Colonic mucosa (tissue), 4 donors: Measurements from ENCODE around the gene ANKRD18B. TPM values are rescaled to one million over a fixed set of nuclear protein-coding genes. Genes with fewer than 3 reads are reported as not detected.

ENCODE experiments used
- DNase-seq: peaks from one replicate; pipeline ENCODE4 v3.0.0-alpha.2; 2020
- H3K27ac ChIP-seq: fragments of 200-600 bp; one replicate; pipeline ENCODE4 v1.8.0; 2021
- H3K27me3 ChIP-seq: fragments of 200-600 bp; one replicate; pipeline ENCODE4 v1.8.0; 2021
- H3K36me3 ChIP-seq: fragments of 200-600 bp; one replicate; pipeline ENCODE4 v1.8.0; 2021
- H3K4me1 ChIP-seq: fragments of 200-600 bp; one replicate; pipeline ENCODE4 v1.8.0; 2021; ENCODE audit warnings: mild to moderate bottlenecking
- H3K4me3 ChIP-seq: fragments of 200-600 bp; one replicate; pipeline ENCODE4 v1.8.0; 2021
- H3K9ac ChIP-seq, 2 donors: one replicate each; pipeline ENCODE4 v1.7.0; 2013; ENCODE audit warnings: control low read depth in 2 of 2, low read depth in 2 of 2, low read length in 2 of 2
- H3K9me3 ChIP-seq: fragments of 200-600 bp; one replicate; pipeline ENCODE4 v1.8.0; 2021
- CTCF ChIP-seq: fragments of 200-600 bp; IDR thresholded peaks from one replicate; pipeline ENCODE4 v1.8.0; 2022; ENCODE audit warnings: antibody characterized with exemption, mild to moderate bottlenecking
- intact Hi-C: fragments of 100-400 bp; cut with DNase I; formaldehyde crosslinking; loops from one replicate; pipeline ENCODE4 v1.14.1; 2022
- total RNA-seq, 2 donors: library from RNA; stranded (reverse); fragmentation: NEBNext Ultra II Directional in 1 of 2; extraction: Animal tissue kit (Norgen Biotek cat#: 25700) in 1 of 2; gene quantifications; one replicate each; pipeline ENCODE4 v1.2.1, GENCODE V29; 2021
- donor health status: healthy.
- donor health status: DM: no; HTN: no; CAD: no.
- donor health status: DM: no; HTN: no; CAD: no.

The ANKRD18B gene
- total RNA-seq, 2 donors from 2014 or later, result 0.57 TPM; not detected in 1

- H3K4me1 ChIP-seq, result no peaks in the 10 kb centered on the region
- no peak overlapping the region for H3K9ac ChIP-seq
- DNase-seq, result no peak
- H3K9me3 ChIP-seq, result no peaks in the 10 kb centered on the region
- TF ChIP-seq CTCF, result no peak
- intact Hi-C loops, result no loop called here
- H3K36me3 ChIP-seq, result no peaks in the 10 kb centered on the region
- H3K27me3 ChIP-seq, result no peaks in the 10 kb centered on the region
- H3K4me3 ChIP-seq, result no peak overlapping the region
- no peak overlapping the region for H3K27ac ChIP-seq
Observed at GRCh38 chr9:33619666-33620404, 95.8 kb downstream of the ANKRD18B start.

- Histone ChIP-seq H3K27ac (no peak overlapping the region), H3K9ac (no peak overlapping the region), H3K27me3 (no peaks in the 10 kb centered on the region), H3K4me1 (no peaks in the 10 kb centered on the region), H3K36me3 (no peaks in the 10 kb centered on the region), H3K4me3 (no peak overlapping the region), H3K9me3 (no peaks in the 10 kb centered on the region)
- DNase-seq, result no peak
- intact Hi-C loops, result no loop called here
- TF ChIP-seq CTCF, result no peak
Observed at GRCh38 chr9:33620738-33621439, 96.8 kb downstream of the ANKRD18B start.

Other genes starting within 250 kb of the ANKRD18B start
- 10 to 100 TPM; 27.6 to 31.3 TPM for gene NFX1, start 233.7 kb upstream of the ANKRD18B start, total RNA-seq
- 10 to 100 TPM in 1 of 2 donors, 1 to 10 TPM in 1; 7.4 to 12.5 TPM for gene AQP7, start 121.7 kb upstream of the ANKRD18B start, total RNA-seq
- 10 to 100 TPM in 1 of 2 donors, 1 to 10 TPM in 1; 7.2 to 13.3 TPM for gene AQP3, start 76.7 kb upstream of the ANKRD18B start, total RNA-seq
- 10 to 100 TPM; 11.5 to 29.3 TPM for gene NOL6, start 50.3 kb upstream of the ANKRD18B start, total RNA-seq